GM19238 (cell line): ENCODE data around the gene RBM23.

ENCODE experiments used
- DNase-seq: peaks from one replicate; pipeline ENCODE4 v3.0.0; 2011; ENCODE audit warnings: low spot score; ENCODE audit not compliant: insufficient read length

RBM23 gene

DNA sequence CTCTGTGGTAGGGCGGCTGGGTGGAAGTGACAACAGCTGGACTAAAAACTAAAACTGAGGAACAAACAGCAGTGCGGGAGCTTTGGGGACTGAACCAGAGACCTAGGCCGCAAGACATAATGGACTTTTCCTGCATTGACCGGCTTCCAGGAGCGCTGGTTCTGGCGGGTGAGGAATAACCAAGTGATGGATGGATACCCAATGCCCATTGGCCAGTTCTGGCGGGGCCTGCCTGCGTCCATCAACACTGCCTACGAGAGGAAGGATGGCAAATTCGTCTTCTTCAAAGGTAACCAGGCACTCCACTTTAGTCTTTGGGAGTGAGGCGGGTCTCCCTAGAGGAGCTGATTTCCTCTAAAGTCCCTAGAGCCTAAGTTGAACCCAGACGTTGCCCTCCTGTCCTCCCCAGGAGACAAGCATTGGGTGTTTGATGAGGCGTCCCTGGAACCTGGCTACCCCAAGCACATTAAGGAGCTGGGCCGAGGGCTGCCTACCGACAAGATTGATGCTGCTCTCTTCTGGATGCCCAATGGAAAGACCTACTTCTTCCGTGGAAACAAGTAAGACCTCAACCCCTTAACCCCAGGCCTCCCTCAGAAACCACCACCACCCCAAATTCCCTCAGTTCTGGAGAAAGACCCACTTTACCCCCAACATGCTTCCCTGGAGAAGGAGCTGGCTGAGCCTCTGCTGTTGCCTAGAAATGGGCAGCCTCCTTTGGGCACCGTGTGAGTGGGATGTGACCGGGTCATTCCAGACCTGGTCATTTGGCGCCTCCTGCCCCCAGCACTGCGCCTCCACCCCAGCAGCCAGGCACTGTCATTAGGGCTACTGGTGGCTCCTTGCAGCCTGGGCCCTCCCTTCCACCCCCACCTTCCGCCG lies 74.5 kb downstream of the RBM23 start:
- no peak for DNase-seq
